ENCODE results near the gene EMC8. TPM values are rescaled to one million over a fixed set of nuclear protein-coding genes. Genes with fewer than 3 reads are reported as not detected.
A peak's percentile ranks its signal among the peaks of the same experiment; 100 is the strongest.

Gene EMC8
- total and polyA plus RNA-seq, 10 of the 15 experiments (the other 5 are each of a cell fraction or from before 2014, with no cell fraction given): 7.8 to 62.0 (median 33.5) TPM

GRCh38 chr16:85824161-85825135, 25.1 kb upstream of the EMC8 start:
- Histone ChIP-seq H3K9ac (ENCODE audit: control insufficient read depth, insufficient read depth, low read length) (no peak overlapping the region), H3K27ac (ENCODE audit: control insufficient read depth, insufficient read depth) (no peak overlapping the region), H3K9me3 (replicated peaks; ENCODE audit: control insufficient read depth, insufficient read depth, low read length) (no peaks in the 10 kb centered on the region), H3K4me1 (ENCODE audit: control insufficient read depth, insufficient read depth, low read length) (peaks cover 18% of the 10 kb centered on the region), H4K20me1 (ENCODE audit: control insufficient read depth, insufficient read depth) (no peaks in the 10 kb centered on the region), H3K27me3 (replicated peaks in 1 of 2; ENCODE audit: control insufficient read depth in 2 of 2, insufficient read depth in 2 of 2, low read length in 1 of 2) (no peaks in the 10 kb centered on the region), H3K4me2 (ENCODE audit: control insufficient read depth, insufficient read depth) (no peak overlapping the region), H3K4me3 (no peak overlapping the region), H2AFZ (ENCODE audit: control insufficient read depth, low read depth, low read length) (no peak overlapping the region), H3K79me2 (ENCODE audit: control insufficient read depth, insufficient read depth, low read length) (no peaks in the 10 kb centered on the region), H3K36me3 (ENCODE audit: control insufficient read depth in 2 of 2, insufficient read depth in 2 of 2, low read length in 1 of 2) (no peaks in the 10 kb centered on the region)
- ChIA-PET CTCF (interaction anchor here (0.8 to 9.6 kb wide), 6 partner anchors 8 to 220 kb away, joined by 3 to 345 read pairs (median 149); partner anchors contain the start of gene IRF8), POLR2A (interaction anchor here (0.8 kb wide), 1 partner anchor 75 kb away, joined by 5 read pairs; the partner anchor contains the start of gene IRF8), SMC1A (ENCODE audit: uncharacterized antibody, unreplicated experiment) (interaction anchor here (1.2 to 8.3 kb wide), 5 partner anchors 73 to 191 kb away, joined by 4 to 229 read pairs (median 187); partner anchors contain the start of gene IRF8), RAD21 (ENCODE audit: unreplicated experiment) (interaction anchor here (1.0 to 9.6 kb wide), 4 partner anchors 74 to 192 kb away, joined by 4 to 211 read pairs (median 7); partner anchors contain the start of gene IRF8)
- no peak for DNase-seq (ENCODE audit: low read depth, low spot score)
- no peak for FAIRE-seq
- BruUV-seq (replicated peaks): no TSS peak
- 30% methylated on average over 20 of the region's 20 CpGs for WGBS (ENCODE audit: insufficient coverage, insufficient replicate concordance, low lambda C conversion rate, missing lambda C conversion rate)
- in situ Hi-C loops (cut with MboI) (loop anchor here (5.0 to 25.0 kb wide), 5 partner anchors 78 to 698 kb away; no protein-coding TSS in a partner anchor), intact Hi-C loops (cut with micrococcal nuclease; ENCODE audit: unreplicated experiment) (no loop called here)
- peak; percentile 34 for ATAC-seq
- TF ChIP-seq BRCA1 (IDR thresholded peaks at IDR 0.05; ENCODE audit: low read depth, low read length) (no peak), ATF7 (IDR thresholded peaks at IDR 0.05; ENCODE audit: low read depth) (no peak), RUNX3 (IDR thresholded peaks at IDR 0.05; ENCODE audit: low read length) (peak; percentile 43), ZNF687 (IDR thresholded peaks at IDR 0.05) (no peak), ZBTB4 (CRISPR knock-in tag; IDR thresholded peaks at IDR 0.05) (no peak), E2F4 (IDR thresholded peaks at IDR 0.05; ENCODE audit: low read depth, low read length) (no peak), IKZF1 (conservative IDR thresholded peaks at IDR 0.05) (peak; percentile 57), REST (IDR thresholded peaks at IDR 0.05; ENCODE audit: low read depth, low read length) (no peak)

Data from GM12878 (cell line).